HepG2 (cell line): ENCODE measurements around the gene MSL2. TPM values are rescaled to one million over a fixed set of nuclear protein-coding genes. Genes with fewer than 3 reads are reported as not detected.

Experiments used
- CERS6 ChIP-seq: sonication (generic); formaldehyde crosslinking; IDR thresholded peaks from 2 replicates; pipeline ENCODE4 v1.5.0; 2020; ENCODE audit warnings: missing genetic modification reagents
- DBP ChIP-seq: sonication (generic); formaldehyde crosslinking; IDR thresholded peaks from 2 replicates; pipeline ENCODE4 v1.4.0; 2020; ENCODE audit warnings: missing genetic modification reagents; ENCODE audit errors: not compliant biosample characterization
- ELF1 ChIP-seq: sonication (generic); formaldehyde crosslinking; IDR thresholded peaks from 2 replicates; pipeline ENCODE4 v1.4.0; 2020; ENCODE audit warnings: missing genetic modification reagents
- KDM1A ChIP-seq: IDR thresholded peaks from 2 replicates; pipeline ENCODE4 v1.6.1; 2016; ENCODE audit warnings: missing compliant biosample characterization
- MYC ChIP-seq: sonication (generic); formaldehyde crosslinking; IDR thresholded peaks from 2 replicates; pipeline ENCODE4 v1.9.0; 2021; ENCODE audit warnings: missing genetic modification reagents, borderline replicate concordance
- SIX1 ChIP-seq: sonication (generic); formaldehyde crosslinking; IDR thresholded peaks from 2 replicates; pipeline ENCODE4 v1.4.0; 2020; ENCODE audit warnings: missing genetic modification reagents, borderline replicate concordance
- SSRP1 ChIP-seq: IDR thresholded peaks from 2 replicates; pipeline ENCODE4 v1.6.1; 2016; ENCODE audit warnings: control low read depth
- TBL1XR1 ChIP-seq: fragments of 150-350 bp; IDR thresholded peaks from 2 replicates; pipeline ENCODE4 v1.6.1; 2014; ENCODE audit warnings: borderline replicate concordance, low read length; ENCODE audit not compliant: partially characterized antibody
- ZBED4 ChIP-seq: sonication (generic); formaldehyde crosslinking; IDR thresholded peaks from 2 replicates; pipeline ENCODE4 v1.4.0; 2020; ENCODE audit warnings: missing genetic modification reagents, borderline replicate concordance
- polyA plus RNA-seq, 8 experiments: library from polyadenylated mRNA; depleted of rRNA in 3 of 8; stranded (reverse) in 7 of 8; unstranded in 1 of 8; fragments of >200 nt; fragmentation: Illumina TruSeq in 4 of 8; extraction: Trizol in 4 of 8; gene quantifications; 2 replicates each; pipeline versions ENCODE4 v1.2.1 to v1.2.3, GENCODE V29; 2011 to 2016; ENCODE audit warnings: low read depth in 4 of 8, missing spikeins in 1 of 8, mixed read lengths in 1 of 8; ENCODE audit not compliant: insufficient read depth in 1 of 8
- total RNA-seq, 5 experiments: library from RNA; depleted of rRNA; stranded (reverse); fragments of >200 nt; fragmentation: Illumina TruSeq; extraction: Trizol; gene quantifications; 2 replicates each; pipeline ENCODE4 v1.2.3, GENCODE V29; 2016; ENCODE audit warnings: low read depth in 1 of 5

The MSL2 gene
- total and polyA plus RNA-seq, 2 of the 13 experiments (the other 11 are each of a cell fraction or from before 2014, with no cell fraction given): 6.9 to 11.7 TPM

DNA sequence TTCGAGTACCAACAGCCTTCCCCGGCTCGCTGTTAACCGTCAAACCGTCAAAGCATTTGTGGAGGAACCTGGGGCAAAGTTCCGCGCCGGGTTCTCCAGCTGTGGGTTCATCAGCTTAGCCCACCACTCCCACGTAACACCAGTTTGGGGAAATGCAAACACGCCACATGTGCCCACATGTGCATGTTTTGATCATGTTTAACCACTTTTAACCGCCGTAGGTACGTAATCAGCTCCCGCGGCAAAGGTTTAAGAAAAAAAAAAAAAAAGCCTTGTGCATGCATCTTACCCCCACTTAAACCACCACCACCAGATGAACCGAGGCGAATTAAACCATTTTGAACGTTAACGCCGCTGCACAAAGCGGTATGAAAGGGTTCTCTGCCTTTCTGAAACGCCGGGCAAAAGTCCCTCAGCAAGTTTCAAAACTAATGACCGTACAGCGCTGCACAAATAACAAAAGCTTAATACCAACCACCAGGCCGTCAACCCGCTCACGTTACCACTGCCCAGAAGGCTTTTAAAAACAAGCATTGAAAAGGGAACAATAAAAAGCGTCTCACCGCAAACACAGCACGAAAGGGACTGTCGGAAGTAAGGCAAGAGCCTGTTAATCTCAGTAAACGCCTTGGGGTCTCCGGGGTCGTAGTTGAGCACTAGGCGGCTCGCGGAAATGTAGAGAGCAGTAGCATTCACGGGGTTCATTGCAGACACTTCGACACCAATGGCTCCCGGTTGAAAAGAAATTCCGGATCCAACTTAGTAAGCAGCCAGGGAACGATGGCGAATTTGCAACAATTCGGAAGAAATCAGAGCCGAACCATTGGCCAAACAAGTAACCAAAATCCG is 1.5 kb downstream of the MSL2 start (continued):
- no peak for TF ChIP-seq ZBED4 (CRISPR knock-in tag)
- no peak for TF ChIP-seq MYC (CRISPR knock-in tag)
- TF ChIP-seq SSRP1 (CRISPR knock-in tag): no peak
- no peak for TF ChIP-seq SIX1 (CRISPR knock-in tag)
- peak; percentile 67 for TF ChIP-seq DBP (CRISPR knock-in tag)
- no peak for TF ChIP-seq ELF1 (CRISPR knock-in tag)
- no peak for TF ChIP-seq TBL1XR1
- no peak for TF ChIP-seq KDM1A
- TF ChIP-seq CERS6 (CRISPR knock-in tag): 0 out of 2 replicates have a peak, but pooled peaks have one; percentile 32
- TF ChIP-seq, all 625 proteins: peak for 17
